Endothelial cell of umbilical vein (primary cell): Measurements from ENCODE around the gene EDA.

Source experiments
- CTCF ChIP-seq, 2 donors: IDR thresholded peaks; 1 replicate in 1 of 2; 2 replicates in 1 of 2; pipeline ENCODE4 v1.5.1; 2011; ENCODE audit warnings: low read length in 2 of 2, mild to moderate bottlenecking in 2 of 2, moderate library complexity in 2 of 2, control low read depth in 1 of 2, inconsistent platforms in 1 of 2, low read depth in 1 of 2; ENCODE audit not compliant: insufficient read depth in 1 of 2; ENCODE audit errors: extremely low read depth in 1 of 2
- EZH2 ChIP-seq: IDR thresholded peaks from 2 replicates; pipeline ENCODE4 v1.6.1; 2012; ENCODE audit warnings: borderline replicate concordance, low read depth, mild to moderate bottlenecking, moderate library complexity, low read length, inconsistent platforms; ENCODE audit not compliant: severe bottlenecking
- FOS ChIP-seq: IDR thresholded peaks from 2 replicates; pipeline ENCODE4 v1.6.1; 2011; ENCODE audit warnings: mild to moderate bottlenecking, low read length, moderate library complexity, borderline replicate concordance; ENCODE audit not compliant: insufficient read depth
- GATA2 ChIP-seq: IDR thresholded peaks from 2 replicates; pipeline ENCODE4 v1.7.0; 2011; ENCODE audit warnings: low read depth, mild to moderate bottlenecking, moderate library complexity, mixed read lengths, low read length; ENCODE audit not compliant: insufficient read length, insufficient read depth
- JUN ChIP-seq: IDR thresholded peaks from 2 replicates; pipeline ENCODE4 v1.6.1; 2011; ENCODE audit warnings: borderline replicate concordance, low read depth; ENCODE audit not compliant: insufficient read length, insufficient read depth
- MAX ChIP-seq: IDR thresholded peaks from 2 replicates; pipeline ENCODE4 v1.6.1; 2011; ENCODE audit not compliant: insufficient read depth, insufficient read length
- MYC ChIP-seq: IDR thresholded peaks from one replicate; pipeline ENCODE4 v1.6.1; 2011; ENCODE audit warnings: mild to moderate bottlenecking, low read depth, low read length
- POLR2A ChIP-seq: IDR thresholded peaks from 2 replicates; pipeline ENCODE4 v1.6.1; 2012; ENCODE audit warnings: low read depth, mild to moderate bottlenecking, control low read depth, low read length
- POLR2AphosphoS5 ChIP-seq: IDR thresholded peaks from 2 replicates; pipeline ENCODE4 v1.6.1; 2012; ENCODE audit warnings: low read depth, mild to moderate bottlenecking, control low read depth, low read length, moderate library complexity; ENCODE audit not compliant: insufficient read depth

- no peak for TF ChIP-seq CTCF (IDR thresholded peaks at IDR 0.05; ENCODE audit: extremely low read depth in 1 of 2, insufficient read depth in 1 of 2, low read depth in 1 of 2, low read length in 2 of 2)
- no peak for TF ChIP-seq EZH2
- no peak for TF ChIP-seq POLR2A
- TF ChIP-seq POLR2AphosphoS5, result no peak
- no peak for TF ChIP-seq MAX
- no peak for TF ChIP-seq MYC
- no peak for TF ChIP-seq FOS
- no peak for TF ChIP-seq JUN
- TF ChIP-seq GATA2, result no peak
These were observed 335.8 kb downstream of the EDA start for GRCh38 chrX:69951753-69952152.
